Testis (tissue), 3 donors: ENCODE measurements around the gene TCF7. TPM values are rescaled to one million over a fixed set of nuclear protein-coding genes. Genes with fewer than 3 reads are reported as not detected.

ENCODE experiments used
- DNase-seq: peaks from one replicate; pipeline ENCODE4 v3.0.0-alpha.2; 2019
- H3K27ac ChIP-seq, 2 donors: fragments of 200-600 bp; sonication (generic); one replicate each; pipeline ENCODE4 v1.5.1; 2019
- H3K27me3 ChIP-seq: fragments of 200-600 bp; sonication (generic); one replicate; pipeline ENCODE4 v1.5.1; 2019
- H3K36me3 ChIP-seq: fragments of 200-600 bp; sonication (generic); one replicate; pipeline ENCODE4 v1.5.1; 2017; ENCODE audit warnings: low read depth; ENCODE audit errors: missing control alignments
- H3K4me1 ChIP-seq: fragments of 200-600 bp; sonication (generic); one replicate; pipeline ENCODE4 v1.5.1; 2019
- H3K4me3 ChIP-seq, 2 donors: fragments of 200-600 bp; sonication (generic); one replicate each; pipeline ENCODE4 v1.5.1; 2017 to 2019
- H3K9me3 ChIP-seq: fragments of 200-600 bp; sonication (generic); one replicate; pipeline ENCODE4 v1.5.1; 2017
- POLR2A ChIP-seq: fragments of 450-650 bp; IDR thresholded peaks from one replicate; pipeline ENCODE4 v1.6.1; 2017; ENCODE audit warnings: antibody characterized with exemption, mild to moderate bottlenecking, moderate library complexity
- WGBS, 2 donors: methylation state at CpG; one replicate each; pipeline ENCODE4 v1.1.5; 2018; 5-methylcytosine and 5-hydroxymethylcytosine counted together
- intact Hi-C: fragments of 100-400 bp; cut with DNase I; formaldehyde crosslinking; loops from one replicate; pipeline ENCODE4 v1.15.1; 2023; ENCODE audit warnings: low total_unique reads
- polyA plus RNA-seq: library from polyadenylated mRNA; stranded (reverse); fragments of 350-450 nt; fragmentation: Illumina TruSeq; extraction: RNeasy Lipid Tissue Mini Kit (QIAGEN cat#74804); gene quantifications from one replicate; pipeline ENCODE4 v1.2.3, GENCODE V29; 2014; ENCODE audit warnings: low read depth, low replicate concordance; ENCODE audit not compliant: insufficient read depth
- total RNA-seq, 2 donors: library from RNA; depleted of rRNA; stranded (reverse); fragments of >200 nt; gene quantifications; one replicate each; pipeline ENCODE4 v1.2.3, GENCODE V29; 2016
- TF ChIP-seq, protein P1 (sequence below), 3 experiments: fragments of 450-650 bp in 2 of 3; fragments of 200-600 bp in 1 of 3; sonication (generic) in 1 of 3; IDR thresholded peaks; one replicate each; pipeline ENCODE4 v1.5.1; 2016 to 2019; ENCODE audit warnings: antibody characterized with exemption in 3 of 3, mild to moderate bottlenecking in 2 of 3, moderate library complexity in 1 of 3

Gene TCF7
- total and polyA plus RNA-seq, 3 donors from 2014 or later, result 9.9 to 16.1 (median 15.2) TPM

DNA sequence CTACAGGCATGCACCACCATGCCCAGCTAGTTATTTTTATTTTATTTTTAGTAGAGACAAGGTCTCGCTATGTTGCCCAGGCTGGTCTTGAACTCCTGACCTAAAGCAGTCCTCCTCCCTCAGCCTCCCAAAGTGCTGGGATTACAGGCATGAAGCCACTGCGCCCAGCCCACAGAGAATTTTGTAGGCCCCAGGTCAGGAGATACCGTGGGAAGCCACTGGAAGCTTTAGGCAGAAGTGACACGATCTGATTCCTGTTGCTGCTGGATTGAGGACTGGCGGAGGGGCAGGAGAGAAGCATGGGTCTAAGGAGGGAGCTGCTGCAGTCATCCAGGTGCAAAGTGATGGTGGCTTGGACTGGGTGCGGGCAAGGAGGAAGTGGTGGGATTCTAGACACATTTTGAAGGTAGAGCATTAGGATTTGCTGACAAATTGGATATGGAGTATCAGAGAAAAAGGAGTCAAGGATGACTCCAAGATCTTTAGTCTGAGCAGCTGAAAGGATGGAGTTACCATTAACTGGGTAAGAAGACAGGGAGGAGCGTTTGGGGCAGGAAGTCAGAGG, 20.7 kb downstream of the TCF7 start:
- no peaks in the 10 kb centered on the region for H3K9me3 ChIP-seq
- H3K27me3 ChIP-seq, result no peaks in the 10 kb centered on the region
- WGBS, 2 donors, result 93 to 96% methylated on average over 7 of the region's 7 CpGs
- H3K4me3 ChIP-seq, result no peak overlapping the region
- H3K4me1 ChIP-seq, result no peaks in the 10 kb centered on the region
- intact Hi-C loops, result loop anchor here (10.0 kb wide), 1 partner anchor 90 kb away; no protein-coding TSS in a partner anchor
- no peaks in the 10 kb centered on the region for H3K36me3 ChIP-seq
- DNase-seq, result no peak
- H3K27ac ChIP-seq, result no peak overlapping the region
- TF ChIP-seq, protein P1, sequence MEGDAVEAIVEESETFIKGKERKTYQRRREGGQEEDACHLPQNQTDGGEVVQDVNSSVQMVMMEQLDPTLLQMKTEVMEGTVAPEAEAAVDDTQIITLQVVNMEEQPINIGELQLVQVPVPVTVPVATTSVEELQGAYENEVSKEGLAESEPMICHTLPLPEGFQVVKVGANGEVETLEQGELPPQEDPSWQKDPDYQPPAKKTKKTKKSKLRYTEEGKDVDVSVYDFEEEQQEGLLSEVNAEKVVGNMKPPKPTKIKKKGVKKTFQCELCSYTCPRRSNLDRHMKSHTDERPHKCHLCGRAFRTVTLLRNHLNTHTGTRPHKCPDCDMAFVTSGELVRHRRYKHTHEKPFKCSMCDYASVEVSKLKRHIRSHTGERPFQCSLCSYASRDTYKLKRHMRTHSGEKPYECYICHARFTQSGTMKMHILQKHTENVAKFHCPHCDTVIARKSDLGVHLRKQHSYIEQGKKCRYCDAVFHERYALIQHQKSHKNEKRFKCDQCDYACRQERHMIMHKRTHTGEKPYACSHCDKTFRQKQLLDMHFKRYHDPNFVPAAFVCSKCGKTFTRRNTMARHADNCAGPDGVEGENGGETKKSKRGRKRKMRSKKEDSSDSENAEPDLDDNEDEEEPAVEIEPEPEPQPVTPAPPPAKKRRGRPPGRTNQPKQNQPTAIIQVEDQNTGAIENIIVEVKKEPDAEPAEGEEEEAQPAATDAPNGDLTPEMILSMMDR (IDR thresholded peaks at IDR 0.05), result no peak
- no peak for TF ChIP-seq POLR2A

DNA sequence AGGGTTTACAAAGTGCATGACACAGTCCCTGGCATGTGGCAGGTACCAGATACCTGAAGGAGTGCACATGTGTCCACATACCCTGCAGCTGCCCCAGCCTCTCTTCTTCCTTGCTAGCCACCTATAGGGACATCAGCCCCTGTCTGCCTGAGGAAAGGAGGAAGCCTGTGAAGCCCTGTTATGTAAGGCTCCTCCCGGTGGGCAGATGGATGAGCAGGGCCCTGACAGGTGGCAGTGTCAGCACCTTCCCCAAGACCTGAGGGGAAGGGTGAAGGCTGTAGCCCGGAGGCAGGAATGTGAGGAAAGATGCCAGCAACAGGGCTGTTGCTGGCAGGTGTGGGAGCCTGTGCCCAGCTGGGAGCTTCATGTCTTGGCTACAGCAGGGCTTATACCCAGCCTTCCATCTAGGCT, 21.7 kb downstream of the TCF7 start:
- no peak overlapping the region for H3K4me3 ChIP-seq
- intact Hi-C loops, result loop anchor here (10.0 kb wide), 1 partner anchor 91 kb away; no protein-coding TSS in a partner anchor

DNA sequence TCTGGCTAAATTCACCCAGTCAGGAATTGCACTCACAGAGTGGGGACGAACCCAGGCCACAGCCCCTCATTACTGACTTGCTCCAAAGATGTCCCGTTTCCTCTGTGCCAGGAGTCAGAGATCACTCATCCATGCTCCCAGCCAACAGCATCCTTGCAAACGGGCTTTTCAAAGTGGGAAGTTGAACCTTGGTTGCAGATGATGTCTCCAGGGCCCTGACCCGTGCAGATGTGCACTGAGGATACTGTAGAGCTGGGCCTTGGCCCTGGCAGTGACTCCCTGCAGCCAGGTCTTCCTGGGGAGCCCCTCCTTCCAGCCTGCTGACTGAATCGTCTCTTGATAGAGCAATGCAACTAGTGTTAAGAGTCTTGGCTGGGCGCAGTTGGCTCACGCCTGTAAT, 22.3 kb downstream of the TCF7 start:
- intact Hi-C loops, result loop anchor here (10.0 kb wide), 1 partner anchor 92 kb away; no protein-coding TSS in a partner anchor
- WGBS, 2 donors, result 84 to 100% methylated on average over 1 to 7 of the region's 7 CpGs
- Histone ChIP-seq H3K27ac (no peak overlapping the region), H3K9me3 (no peaks in the 10 kb centered on the region), H3K27me3 (no peaks in the 10 kb centered on the region), H3K4me1 (no peaks in the 10 kb centered on the region), H3K4me3 (no peak overlapping the region), H3K36me3 (no peaks in the 10 kb centered on the region)
- TF ChIP-seq POLR2A, result no peak
- TF ChIP-seq, protein P1 (IDR thresholded peaks at IDR 0.05), result no peak
- peak; percentile 9 for DNase-seq

More for the DNA sequence above, 21.7 kb downstream of the TCF7 start:
- TF ChIP-seq POLR2A, result no peak
- TF ChIP-seq, protein P1 (IDR thresholded peaks at IDR 0.05), result no peak
- Histone ChIP-seq H3K36me3 (no peaks in the 10 kb centered on the region), H3K27ac (no peak overlapping the region), H3K9me3 (no peaks in the 10 kb centered on the region), H3K27me3 (no peaks in the 10 kb centered on the region), H3K4me1 (no peaks in the 10 kb centered on the region)
- WGBS, 2 donors, result 63 to 72% methylated on average over 2 of the region's 2 CpGs
- DNase-seq, result peak; percentile 8

DNA sequence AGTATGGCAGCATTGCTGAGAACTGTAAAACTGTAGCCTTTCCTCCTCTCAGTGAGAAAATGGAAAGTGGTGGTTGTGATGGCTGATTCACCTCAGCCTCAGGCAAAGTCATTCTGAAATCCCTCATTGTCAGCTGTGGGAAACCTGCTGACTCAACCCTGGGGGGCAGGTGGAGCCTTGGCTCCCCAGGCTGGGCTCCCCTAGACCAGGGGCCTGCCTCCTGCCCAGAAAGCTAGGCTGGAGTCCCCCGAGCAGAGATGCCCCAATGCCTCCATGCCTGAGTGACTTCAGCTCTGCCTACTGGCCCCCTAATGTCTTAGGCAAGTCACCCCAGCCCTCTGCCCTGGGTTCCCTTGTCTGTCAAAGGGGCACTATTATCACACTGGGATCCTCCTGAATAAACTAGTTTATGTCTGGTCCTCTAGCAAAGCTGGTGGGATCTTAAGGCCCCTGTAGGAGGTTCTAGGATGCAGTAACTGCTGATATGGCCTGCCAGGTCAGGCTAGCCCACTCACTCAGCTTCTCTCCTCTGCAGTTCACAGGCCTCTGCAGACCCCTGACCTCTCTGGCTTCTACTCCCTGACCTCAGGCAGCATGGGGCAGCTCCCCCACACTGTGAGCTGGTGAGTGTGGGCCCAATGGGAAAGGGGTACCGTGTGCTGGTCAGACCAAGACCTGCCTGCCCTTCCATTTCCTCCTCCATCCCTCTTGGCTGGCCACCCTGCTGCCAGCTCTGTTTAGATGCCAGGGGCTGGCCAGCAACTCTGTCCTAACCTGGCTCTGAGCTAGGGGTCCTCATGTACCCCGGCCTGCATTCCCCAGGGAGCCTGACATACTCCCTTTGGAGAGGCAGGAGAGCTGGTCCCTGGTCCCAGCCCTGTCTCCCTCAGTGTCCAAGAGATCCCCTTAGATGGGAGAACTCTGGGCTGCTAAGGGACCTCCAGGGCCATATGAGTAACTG, 24.2 kb downstream of the TCF7 start:
- DNase-seq, result peak; percentile 6
- Histone ChIP-seq H3K4me1 (no peaks in the 10 kb centered on the region), H3K27me3 (no peaks in the 10 kb centered on the region), H3K9me3 (no peaks in the 10 kb centered on the region), H3K4me3 (no peak overlapping the region), H3K27ac (no peak overlapping the region), H3K36me3 (no peaks in the 10 kb centered on the region)
- TF ChIP-seq, protein P1 (IDR thresholded peaks at IDR 0.05), result no peak
- no peak for TF ChIP-seq POLR2A
- intact Hi-C loops, result loop anchor here (10.0 kb wide), 1 partner anchor 94 kb away; no protein-coding TSS in a partner anchor
- WGBS, 2 donors, result 90% methylated on average over 2 of the region's 3 CpGs; no CpG with 5 or more reads in 1 of the 2 donors
